GM21381 (cell line): ENCODE measurements around the gene PTPN3.
"Not testable (repeated sequence)": the region's sequence is repeated elsewhere in the genome, so short reads cannot be mapped to it uniquely, and the experiment has no call there.

Experiments used
- ATAC-seq: cut with Tn5 transposase; IDR thresholded peaks from one replicate; pipeline ENCODE4 v1.9.1; 2021; ENCODE audit warnings: mild to moderate bottlenecking, moderate library complexity; ENCODE audit not compliant: unreplicated experiment

The PTPN3 gene

GRCh38 chr9:109401990-109402318, 96.2 kb downstream of the PTPN3 start:
- no peak for ATAC-seq

GRCh38 chr9:109401169-109401989, 96.7 kb downstream of the PTPN3 start:
- ATAC-seq: no peak

GRCh38 chr9:109399258-109399767, 98.8 kb downstream of the PTPN3 start:
- ATAC-seq: peak; percentile 64

GRCh38 chr9:109391176-109391575, 106.9 kb downstream of the PTPN3 start:
- no peak for ATAC-seq

GRCh38 chr9:109387856-109388255, 110.3 kb downstream of the PTPN3 start:
- ATAC-seq: no peak

GRCh38 chr9:109387206-109387605, 110.9 kb downstream of the PTPN3 start:
- ATAC-seq: no peak

- no peak for ATAC-seq
Measured at GRCh38 chr9:109385499-109385898, 112.6 kb downstream of the PTPN3 start.

GRCh38 chr9:109383947-109384346, 114.2 kb downstream of the PTPN3 start:
- no peak for ATAC-seq

GRCh38 chr9:109383356-109383755, 114.8 kb downstream of the PTPN3 start:
- ATAC-seq: no peak

- ATAC-seq: no peak
Measured at GRCh38 chr9:109382585-109382984, 115.5 kb downstream of the PTPN3 start.

GRCh38 chr9:109382182-109382581, 115.9 kb downstream of the PTPN3 start:
- ATAC-seq: no peak

GRCh38 chr9:109381011-109381729, 116.9 kb downstream of the PTPN3 start:
- peak; percentile 52 for ATAC-seq

GRCh38 chr9:109379513-109379912, 118.6 kb downstream of the PTPN3 start:
- ATAC-seq: no peak

- ATAC-seq: no peak
Measured at GRCh38 chr9:109378316-109378715, 119.8 kb downstream of the PTPN3 start.

GRCh38 chr9:109372246-109372645, 125.9 kb downstream of the PTPN3 start:
- ATAC-seq: no peak

- no peak for ATAC-seq
Measured at GRCh38 chr9:109371374-109371773, 126.7 kb downstream of the PTPN3 start.

- ATAC-seq: peak; percentile 94
Measured at GRCh38 chr9:109369285-109369684, 128.8 kb downstream of the PTPN3 start.

GRCh38 chr9:109360771-109361170, 137.3 kb downstream of the PTPN3 start:
- ATAC-seq: no peak

- not testable (repeated sequence) for ATAC-seq
Measured at GRCh38 chr9:109358968-109359603, 139.0 kb downstream of the PTPN3 start.

- ATAC-seq: no peak
Measured at GRCh38 chr9:109355564-109356297, 142.4 kb downstream of the PTPN3 start.

GRCh38 chr9:109354190-109354589, 143.9 kb downstream of the PTPN3 start:
- ATAC-seq: no peak
